DMS153 treated with DMSO at 0.1 percent for 48 hours (cell line): ENCODE measurements around the gene PEX7.
"Not testable (repeated sequence)": the region's sequence is repeated elsewhere in the genome, so short reads cannot be mapped to it uniquely, and the experiment has no call there.

ENCODE experiments used
- DNase-seq: peaks from one replicate; lab custom pipeline; 2025; ENCODE audit not compliant: unreplicated experiment; lab: John Stamatoyannopoulos, UW

The PEX7 gene

DNA sequence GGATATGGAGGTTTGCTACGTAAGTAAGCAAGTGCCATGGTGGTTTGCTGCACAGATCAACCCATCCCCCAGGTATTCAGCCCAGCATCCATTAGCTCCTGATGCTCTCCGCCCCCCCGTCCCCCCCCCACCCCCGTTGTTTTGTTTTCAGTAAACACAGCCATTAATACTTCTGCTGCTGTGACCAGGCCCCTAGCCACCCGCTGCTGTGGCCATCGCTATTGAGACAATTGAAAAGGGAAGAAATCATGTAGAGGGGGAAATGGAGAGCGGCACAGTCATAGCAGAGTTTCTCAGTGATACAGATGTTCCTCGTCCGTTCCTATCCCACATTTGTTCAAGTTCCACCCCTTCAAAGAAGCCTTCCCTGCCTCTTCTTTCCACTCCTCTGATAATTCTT is 124.6 kb downstream of the PEX7 start:
- no peak for DNase-seq

DNA sequence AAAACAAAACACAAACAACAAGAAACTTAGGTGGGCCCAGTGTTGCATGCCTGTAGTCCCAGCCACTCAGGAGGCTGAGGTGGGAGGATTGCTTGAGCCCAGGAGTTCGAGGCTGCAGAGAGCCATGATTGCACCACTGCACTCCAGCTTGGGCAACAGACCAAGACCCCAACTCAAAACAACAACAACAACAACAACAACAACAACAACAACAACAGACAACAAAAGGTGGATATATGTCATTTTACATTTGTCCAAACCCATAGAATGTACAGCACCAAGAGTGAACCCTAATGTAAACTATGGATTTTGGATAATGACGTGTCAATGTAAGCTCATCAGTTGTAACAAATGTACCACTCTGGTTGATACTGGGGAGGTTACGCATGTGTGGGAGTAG is 127.6 kb downstream of the PEX7 start:
- not testable (repeated sequence) for DNase-seq

DNA sequence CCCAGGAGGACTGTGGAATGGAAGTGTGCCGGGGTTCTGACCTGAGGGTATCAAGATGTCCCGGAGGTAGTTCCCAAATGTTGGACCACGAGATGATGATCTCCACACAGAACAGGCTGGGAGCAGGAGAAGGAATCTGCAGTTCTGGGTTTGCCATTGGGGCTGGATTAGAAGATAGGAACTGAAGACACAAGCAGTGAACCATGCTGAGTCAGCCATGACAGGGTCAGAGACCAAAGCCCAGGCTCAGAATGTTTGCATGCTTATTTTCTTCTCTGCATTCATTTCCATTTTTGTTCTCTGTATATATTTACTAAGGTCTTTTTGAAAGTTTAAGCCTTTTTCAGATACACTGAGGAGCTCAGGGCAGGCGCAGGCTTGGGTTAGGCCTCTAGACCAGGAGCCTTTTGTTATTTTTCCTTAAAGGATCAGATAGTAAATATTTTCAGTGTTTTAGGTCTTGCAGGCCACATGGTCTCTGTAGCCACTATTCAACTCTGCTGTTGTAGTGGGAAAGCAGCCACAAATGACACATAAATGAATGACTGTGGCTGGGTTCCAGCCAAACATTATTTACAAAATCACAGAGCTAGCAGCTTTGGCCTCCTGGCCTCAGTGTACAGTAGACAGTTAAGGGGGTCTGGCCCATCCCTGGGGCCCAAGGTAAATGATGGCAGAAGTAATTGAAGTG is 128.2 kb downstream of the PEX7 start:
- DNase-seq: no peak

DNA sequence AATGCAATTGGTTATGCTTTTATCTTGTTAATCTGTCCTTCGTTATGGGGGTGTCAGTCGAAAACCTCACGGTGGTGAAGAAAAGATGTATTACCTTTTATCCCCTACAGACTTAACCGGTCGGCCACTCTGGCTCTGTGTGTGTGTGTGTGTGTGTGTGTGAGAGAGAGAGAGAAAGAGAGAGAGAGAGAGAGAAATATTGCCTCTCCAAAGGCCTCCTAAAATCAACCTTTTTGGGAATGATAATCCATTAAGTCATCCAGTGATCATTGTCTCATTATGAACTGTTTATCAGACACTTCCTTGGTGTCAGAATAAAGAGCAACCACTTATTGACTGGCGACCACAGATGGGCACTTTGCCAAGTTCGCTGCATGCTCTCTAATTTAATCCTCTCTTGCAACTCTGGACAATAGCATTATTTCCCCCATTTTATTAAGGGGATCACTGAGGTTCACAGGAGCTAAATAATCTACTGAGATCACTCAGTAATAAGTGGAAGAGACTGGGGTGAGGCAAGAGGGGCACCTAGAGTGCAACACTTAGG is 130.4 kb downstream of the PEX7 start:
- peak; percentile 59 for DNase-seq

DNA sequence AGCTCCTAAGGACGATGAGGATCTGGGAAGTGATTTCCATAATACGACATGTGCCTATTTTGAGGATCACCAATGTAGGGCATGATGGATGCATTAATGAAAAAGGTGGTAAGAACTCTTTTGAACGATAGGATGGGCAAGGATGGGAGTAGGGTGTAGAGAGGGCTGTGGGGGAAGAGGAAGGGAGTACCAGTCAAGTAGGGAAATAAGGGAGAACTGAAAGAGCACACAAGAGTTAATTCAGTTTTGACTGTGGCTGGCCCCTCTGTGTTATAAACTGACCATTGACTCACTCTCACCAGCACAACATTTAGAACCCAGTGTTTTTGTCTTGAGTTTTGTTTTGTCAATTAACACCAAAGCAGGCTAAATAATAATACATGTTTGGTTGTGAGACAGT is 132.7 kb downstream of the PEX7 start:
- DNase-seq: no peak

DNA sequence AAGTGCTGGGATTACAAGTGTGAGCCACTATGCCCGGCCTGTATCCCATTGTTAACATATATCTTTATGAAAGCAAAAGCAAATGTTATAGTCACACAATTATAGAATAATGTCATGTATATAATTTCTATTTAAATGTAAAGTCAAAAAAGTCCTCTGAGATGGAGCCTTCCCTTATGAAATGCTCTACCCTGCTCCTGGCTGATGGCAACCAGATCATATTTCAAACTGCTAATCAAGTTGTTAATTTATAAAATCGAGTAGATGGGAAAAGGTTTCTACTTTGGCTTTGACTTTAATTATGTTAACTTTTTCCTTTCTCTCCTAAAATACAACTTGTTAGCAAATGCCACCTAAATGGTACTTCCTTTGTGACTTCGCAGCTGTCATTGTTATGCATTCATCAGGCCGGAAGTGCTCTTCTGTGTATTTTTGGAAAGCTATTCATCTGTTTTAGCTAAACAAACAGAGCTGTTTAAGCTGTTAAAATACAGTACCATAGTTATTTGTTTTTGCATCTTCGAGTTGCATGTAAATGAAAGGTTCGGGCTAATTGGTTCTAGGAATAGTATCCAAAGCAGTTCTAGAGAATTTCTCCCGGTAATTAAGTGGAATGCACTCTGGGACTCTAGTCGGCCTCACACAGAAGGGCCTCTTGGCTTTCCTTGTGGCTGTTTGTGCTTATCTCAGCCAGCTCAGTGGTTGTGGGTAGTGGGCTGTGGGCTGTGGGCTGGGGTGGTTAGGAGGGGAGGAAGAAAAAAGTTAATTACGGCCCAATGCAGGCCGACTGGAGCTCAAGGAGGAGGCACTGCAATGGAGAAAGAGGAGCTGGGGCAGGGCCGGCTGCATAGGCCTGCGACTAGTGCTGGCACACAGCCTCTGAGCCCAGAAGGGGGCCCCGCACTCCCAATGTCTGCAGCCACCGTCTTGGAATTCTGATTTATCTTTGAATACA is 134.5 kb downstream of the PEX7 start:
- DNase-seq: peak; percentile 97

DNA sequence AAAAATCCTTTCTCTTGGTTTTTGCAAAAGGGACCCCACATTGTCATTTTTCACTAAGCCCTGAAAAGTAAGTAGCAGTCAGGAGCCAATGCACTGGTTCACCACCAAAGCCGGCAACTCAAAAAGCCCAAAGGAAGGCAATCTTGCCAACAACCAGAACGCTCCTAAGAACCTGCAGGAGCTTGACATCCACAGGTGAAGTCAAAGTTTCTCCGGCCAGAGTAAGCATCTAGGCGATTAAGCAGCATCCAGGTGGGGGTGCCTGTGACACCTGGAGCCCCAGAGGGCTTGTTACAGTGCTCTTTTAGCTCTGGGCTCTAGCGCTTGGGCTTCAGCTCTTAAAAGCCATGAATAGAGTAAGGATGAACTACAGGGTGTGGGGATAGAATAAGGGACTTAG is 135.8 kb downstream of the PEX7 start:
- DNase-seq: no peak

DNA sequence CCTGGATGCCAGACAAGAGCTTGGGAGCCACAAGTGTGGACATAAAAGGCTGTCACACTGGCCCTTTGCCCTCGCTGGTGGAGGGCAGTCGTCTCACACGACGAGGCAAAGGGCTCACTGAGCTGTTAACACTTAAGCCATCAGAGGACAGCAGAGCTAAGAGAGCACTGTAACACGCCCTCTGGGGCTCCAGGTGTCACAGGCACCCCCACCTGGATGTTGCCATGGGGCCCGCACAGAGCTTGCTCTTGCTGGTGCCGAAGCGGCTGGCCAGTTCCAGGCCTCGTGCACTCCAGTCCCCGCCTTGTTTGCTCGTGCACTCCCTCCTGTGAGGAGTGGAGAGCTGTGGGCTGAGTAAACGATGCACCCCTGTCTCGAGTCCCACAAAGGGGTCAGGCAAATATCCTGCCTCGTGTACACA is 137.1 kb downstream of the PEX7 start:
- DNase-seq: peak; percentile 92

DNA sequence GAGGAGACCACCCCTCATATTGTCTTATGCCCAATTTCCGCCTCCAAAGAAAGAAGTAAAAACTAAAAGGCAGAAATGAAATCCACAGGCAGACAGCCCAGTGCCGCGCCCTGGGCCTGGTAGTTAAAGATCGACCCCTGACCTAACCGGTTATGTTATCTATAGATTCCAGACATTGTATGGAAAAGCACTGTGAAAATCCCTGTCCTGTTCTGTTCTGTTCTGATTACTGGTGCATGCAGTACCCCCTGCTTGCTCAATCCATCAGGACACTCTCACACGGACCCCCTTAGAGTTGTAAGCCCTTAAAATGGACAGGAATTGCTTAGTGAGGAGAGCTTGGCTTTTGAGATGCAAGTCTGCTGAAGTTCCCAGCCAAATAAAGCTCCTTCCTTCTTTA is 137.5 kb downstream of the PEX7 start:
- DNase-seq: not testable (repeated sequence)

DNA sequence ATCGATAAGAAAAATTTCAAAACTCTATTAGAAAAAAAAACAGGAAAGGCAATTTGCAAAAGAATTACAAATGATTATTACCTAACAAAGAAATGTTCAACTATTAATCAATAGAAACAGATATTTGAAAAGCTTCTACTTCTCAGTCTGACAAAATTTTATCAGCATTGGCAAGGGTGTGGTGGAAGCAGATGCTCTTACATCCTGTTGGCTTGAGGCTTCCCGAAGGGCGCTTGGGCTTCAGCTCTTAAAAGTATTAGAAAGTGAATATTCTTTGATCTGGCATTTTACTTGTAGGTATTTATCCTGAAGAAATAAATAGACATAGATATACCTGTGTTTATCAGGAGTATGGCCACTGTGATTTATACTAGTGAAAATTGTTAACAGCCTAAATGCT is 138.4 kb downstream of the PEX7 start:
- DNase-seq: no peak

DNA sequence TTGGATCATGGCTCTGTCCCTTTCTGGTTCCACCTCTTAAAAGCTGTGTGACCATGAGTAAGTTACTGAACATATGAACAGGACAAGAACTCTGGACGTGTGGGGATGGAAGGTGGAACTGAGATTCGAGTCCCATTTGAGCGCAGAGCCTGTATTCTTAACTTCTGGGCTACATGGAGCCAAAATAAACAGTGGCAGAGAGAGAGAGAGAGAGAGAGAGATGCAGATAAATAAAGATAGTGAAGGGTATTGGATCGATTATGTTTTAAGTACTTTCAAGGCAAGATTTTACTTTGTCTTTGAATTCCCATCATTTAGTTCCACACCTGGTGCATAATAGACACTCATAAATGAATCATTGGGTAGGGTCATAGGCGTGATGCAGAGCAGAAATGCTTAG is 139.5 kb downstream of the PEX7 start:
- DNase-seq: peak; percentile 84

DNA sequence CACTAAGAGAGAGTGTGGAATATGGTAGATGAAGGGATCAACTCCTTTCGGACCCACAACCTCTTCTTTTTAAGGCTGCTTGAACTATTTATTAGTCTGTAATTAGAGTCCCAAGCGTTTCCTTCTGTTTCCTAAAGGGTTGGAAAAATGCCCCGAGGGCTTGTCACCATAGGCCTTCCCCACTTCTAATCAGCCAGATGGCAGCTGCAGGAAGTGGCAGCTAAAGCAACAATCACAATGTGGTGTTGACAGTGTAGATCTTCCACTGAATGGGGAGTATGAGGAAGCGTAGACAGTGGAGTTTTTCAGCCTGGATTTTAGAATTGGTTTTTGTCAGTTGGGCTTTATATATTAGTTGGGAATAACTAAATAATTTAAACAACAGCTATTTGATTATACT is 140.3 kb downstream of the PEX7 start:
- peak; percentile 95 for DNase-seq

DNA sequence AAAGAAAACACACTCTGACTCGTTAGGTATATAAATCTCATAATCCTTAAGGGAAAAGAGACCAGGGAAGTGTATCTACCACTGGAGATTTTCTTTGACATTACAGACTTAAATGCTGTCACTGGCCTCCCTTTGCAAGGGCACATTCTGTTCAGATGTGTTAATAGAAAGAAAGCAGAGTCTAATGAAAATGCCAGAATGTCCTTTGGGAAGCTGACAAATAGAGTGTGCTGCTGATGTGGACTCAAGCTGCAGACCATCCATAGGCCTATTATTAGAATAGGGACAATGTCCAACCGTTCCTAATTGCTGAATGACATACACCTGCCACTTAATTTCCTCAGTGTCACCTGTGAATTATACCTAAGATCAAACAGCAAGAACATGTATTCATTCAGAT is 140.9 kb downstream of the PEX7 start:
- DNase-seq: peak; percentile 54
